GM06990 (cell line): ENCODE results near the gene NTM.
A peak's percentile ranks its signal among the peaks of the same experiment; 100 is the strongest.

ENCODE experiments used
- DNase-seq: peaks from one replicate; pipeline ENCODE4 v3.0.0-alpha.2; 2011; ENCODE audit not compliant: insufficient read length; ENCODE audit errors: extremely low read depth
- H3K27me3 ChIP-seq: replicated peaks from 2 replicates; pipeline ENCODE4 v1.6.0; 2011; ENCODE audit warnings: low read length; ENCODE audit not compliant: control insufficient read depth, insufficient read depth
- H3K36me3 ChIP-seq: 2 replicates; pipeline ENCODE4 v1.5.1; 2011; ENCODE audit warnings: low read length; ENCODE audit not compliant: control insufficient read depth, insufficient read depth
- H3K4me3 ChIP-seq: replicated peaks from 2 replicates; pipeline ENCODE4 v1.5.1; 2011; ENCODE audit warnings: low read depth, mild to moderate bottlenecking, control low read depth, low read length
- CTCF ChIP-seq: IDR thresholded peaks from 2 replicates; pipeline ENCODE4 v1.5.1; 2011; ENCODE audit warnings: low read length, control low read depth, mild to moderate bottlenecking, inconsistent platforms; ENCODE audit not compliant: insufficient read depth, poor library complexity, severe bottlenecking

The NTM gene

DNA sequence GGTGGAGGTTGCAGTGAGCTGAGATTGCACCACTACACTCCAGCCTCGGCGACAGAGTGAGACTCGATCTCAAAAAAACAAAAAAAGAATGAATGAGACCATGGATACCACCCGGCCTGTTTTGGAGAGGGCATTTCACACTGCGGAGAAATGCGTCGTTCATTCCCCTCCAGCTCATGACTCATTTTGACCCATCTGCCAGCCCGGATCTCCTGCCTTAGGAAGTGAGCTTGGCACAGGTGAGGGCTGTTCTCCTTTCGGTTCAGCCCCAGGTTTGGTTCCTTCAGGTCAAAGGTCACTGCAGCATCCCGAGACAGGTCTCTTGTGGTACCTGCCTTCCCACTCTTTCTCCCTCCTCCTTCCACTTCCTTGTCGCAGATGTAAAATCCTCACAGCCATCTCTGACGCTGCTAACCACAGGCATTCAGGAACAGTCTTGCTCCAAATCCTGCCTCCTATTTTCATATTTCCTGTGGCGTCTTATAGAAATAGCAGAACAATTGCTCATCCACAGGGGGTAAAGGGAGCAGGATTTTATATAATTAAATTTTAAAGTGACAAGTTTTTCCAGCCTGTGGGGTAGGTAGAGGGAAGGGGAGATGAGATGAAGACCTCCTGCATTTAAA is 517.9 kb downstream of the NTM start:
- no peaks in the 10 kb centered on the region for H3K36me3 ChIP-seq
- H3K27me3 ChIP-seq = no peaks in the 10 kb centered on the region
- no peak for DNase-seq
- TF ChIP-seq CTCF = no peak
- H3K4me3 ChIP-seq = no peak overlapping the region

DNA sequence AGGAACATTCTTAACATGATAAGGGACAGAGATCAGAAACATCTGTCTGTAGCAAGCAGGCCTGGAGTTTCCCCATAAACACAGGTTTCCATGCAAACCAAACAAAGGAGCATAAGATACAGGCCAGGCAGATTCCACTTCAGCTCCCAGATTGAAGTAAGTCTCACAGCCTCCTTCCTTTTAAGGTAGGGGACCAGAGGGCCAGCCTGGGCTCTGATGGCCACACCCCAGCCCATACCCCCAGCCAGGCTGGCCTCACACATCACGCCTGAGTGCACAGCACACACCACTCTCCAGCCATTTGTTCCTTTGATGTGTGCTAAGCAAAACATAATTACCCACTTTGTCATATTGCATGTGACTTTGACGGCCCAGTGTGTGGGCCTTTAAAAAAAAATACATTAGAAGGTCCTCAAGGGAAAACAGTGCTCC is 518.7 kb downstream of the NTM start:
- peak; percentile 62 for DNase-seq
- TF ChIP-seq CTCF = no peak
- Histone ChIP-seq H3K4me3 (no peak overlapping the region), H3K27me3 (no peaks in the 10 kb centered on the region), H3K36me3 (no peaks in the 10 kb centered on the region)

GRCh38 chr11:131889760-131890581 is 519.6 kb downstream of the NTM start:
- TF ChIP-seq CTCF = no peak

GRCh38 chr11:131893103-131893890 is 522.9 kb downstream of the NTM start:
- H3K27me3 ChIP-seq = no peaks in the 10 kb centered on the region
- no peaks in the 10 kb centered on the region for H3K36me3 ChIP-seq
- H3K4me3 ChIP-seq = no peak overlapping the region
- peak; percentile 72 for DNase-seq
- no peak for TF ChIP-seq CTCF

More at GRCh38 chr11:131889760-131890581, 519.6 kb downstream of the NTM start:
- H3K4me3 ChIP-seq = no peak overlapping the region
- DNase-seq = no peak
- no peaks in the 10 kb centered on the region for H3K27me3 ChIP-seq
- H3K36me3 ChIP-seq = no peaks in the 10 kb centered on the region

DNA sequence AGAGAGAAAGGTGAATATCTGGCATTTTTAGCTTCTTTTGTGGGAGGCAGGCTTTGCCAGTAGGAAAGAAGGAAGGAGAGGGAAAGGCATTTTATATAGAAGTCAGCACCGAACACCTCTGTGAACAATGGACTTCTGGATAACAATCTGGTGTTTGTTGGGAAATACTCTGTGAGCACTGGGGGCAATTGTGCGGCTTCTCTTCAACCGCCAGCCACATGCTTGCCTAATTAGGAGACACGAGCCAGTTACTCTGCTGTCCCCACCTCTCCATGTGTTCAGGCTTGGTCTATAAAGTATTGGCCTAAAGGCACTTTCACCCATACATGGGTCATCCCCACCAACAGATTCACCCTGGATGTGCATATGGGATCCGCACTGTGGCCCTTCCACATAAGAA is 523.6 kb downstream of the NTM start:
- Histone ChIP-seq H3K27me3 (no peaks in the 10 kb centered on the region), H3K4me3 (no peak overlapping the region), H3K36me3 (no peaks in the 10 kb centered on the region)
- DNase-seq = no peak
- TF ChIP-seq CTCF = no peak
